WERI-Rb-1 (cell line): ENCODE results near the gene TRPC5OS.
A peak's percentile ranks its signal among the peaks of the same experiment; 100 is the strongest.

Experiments used
- DNase-seq: peaks from one replicate; pipeline ENCODE4 v3.0.0-alpha.2; 2020
- H3K27ac ChIP-seq: fragments of 250-450 bp; sonication (Bioruptor Pico); 2 replicates; pipeline ENCODE4 v1.5.1; 2020; ENCODE audit warnings: mild to moderate bottlenecking, moderate library complexity
- H3K27me3 ChIP-seq: fragments of 250-450 bp; sonication (Bioruptor Pico); 2 replicates; pipeline ENCODE4 v1.5.1; 2021; ENCODE audit warnings: mild to moderate bottlenecking, low read depth, moderate library complexity; ENCODE audit not compliant: insufficient read depth, severe bottlenecking
- H3K36me3 ChIP-seq: fragments of 250-450 bp; sonication (Bioruptor Pico); 2 replicates; pipeline ENCODE4 v1.5.1; 2020; ENCODE audit warnings: mild to moderate bottlenecking, moderate library complexity
- H3K4me3 ChIP-seq: 2 replicates; pipeline ENCODE4 v1.5.1; 2011; ENCODE audit warnings: low read depth, mild to moderate bottlenecking, control low read depth, low read length
- H3K9me3 ChIP-seq: fragments of 250-450 bp; sonication (Bioruptor Pico); 2 replicates; pipeline ENCODE4 v1.5.1; 2021; ENCODE audit warnings: mild to moderate bottlenecking, moderate library complexity; ENCODE audit not compliant: severe bottlenecking
- TF ChIP-seq, protein P1 (sequence below): IDR thresholded peaks from 2 replicates; pipeline ENCODE4 v1.5.1; 2011; ENCODE audit warnings: low read depth, mild to moderate bottlenecking, control low read depth, inconsistent platforms, low read length

Gene TRPC5OS

DNA sequence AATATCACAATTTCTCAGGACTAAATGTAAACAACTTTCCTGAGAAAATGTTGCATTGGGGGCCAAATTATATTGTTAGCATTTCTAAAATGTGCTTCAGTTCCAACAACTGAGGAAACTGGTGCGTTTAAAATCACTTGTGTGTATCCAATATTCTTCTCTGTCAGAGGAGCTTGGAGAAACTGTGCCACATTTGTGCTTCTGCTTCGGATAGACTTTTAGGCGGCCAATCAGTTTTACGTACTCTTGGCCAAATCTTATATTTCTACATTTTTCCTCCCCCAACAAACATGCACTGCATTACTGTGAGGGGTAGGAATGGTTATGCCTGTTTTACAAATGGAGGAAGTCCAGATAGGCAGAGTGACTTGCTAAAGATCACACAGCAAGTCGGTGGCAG lies 27.4 kb upstream of the TRPC5OS start:
- TF ChIP-seq, protein P1, sequence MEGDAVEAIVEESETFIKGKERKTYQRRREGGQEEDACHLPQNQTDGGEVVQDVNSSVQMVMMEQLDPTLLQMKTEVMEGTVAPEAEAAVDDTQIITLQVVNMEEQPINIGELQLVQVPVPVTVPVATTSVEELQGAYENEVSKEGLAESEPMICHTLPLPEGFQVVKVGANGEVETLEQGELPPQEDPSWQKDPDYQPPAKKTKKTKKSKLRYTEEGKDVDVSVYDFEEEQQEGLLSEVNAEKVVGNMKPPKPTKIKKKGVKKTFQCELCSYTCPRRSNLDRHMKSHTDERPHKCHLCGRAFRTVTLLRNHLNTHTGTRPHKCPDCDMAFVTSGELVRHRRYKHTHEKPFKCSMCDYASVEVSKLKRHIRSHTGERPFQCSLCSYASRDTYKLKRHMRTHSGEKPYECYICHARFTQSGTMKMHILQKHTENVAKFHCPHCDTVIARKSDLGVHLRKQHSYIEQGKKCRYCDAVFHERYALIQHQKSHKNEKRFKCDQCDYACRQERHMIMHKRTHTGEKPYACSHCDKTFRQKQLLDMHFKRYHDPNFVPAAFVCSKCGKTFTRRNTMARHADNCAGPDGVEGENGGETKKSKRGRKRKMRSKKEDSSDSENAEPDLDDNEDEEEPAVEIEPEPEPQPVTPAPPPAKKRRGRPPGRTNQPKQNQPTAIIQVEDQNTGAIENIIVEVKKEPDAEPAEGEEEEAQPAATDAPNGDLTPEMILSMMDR = no peak
- H3K9me3 ChIP-seq = no peaks in the 10 kb centered on the region

GRCh38 chrX:111850975-111851374 lies 25.0 kb upstream of the TRPC5OS start:
- Histone ChIP-seq H3K27ac (no peak overlapping the region), H3K4me3 (no peak overlapping the region), H3K36me3 (no peaks in the 10 kb centered on the region), H3K9me3 (no peaks in the 10 kb centered on the region), H3K27me3 (peaks cover 6% of the 10 kb centered on the region)
- TF ChIP-seq, protein P1 = no peak
- no peak for DNase-seq

More for the DNA sequence above, 27.4 kb upstream of the TRPC5OS start:
- no peak overlapping the region for H3K4me3 ChIP-seq
- H3K36me3 ChIP-seq = no peaks in the 10 kb centered on the region
- no peak for DNase-seq
- no peaks in the 10 kb centered on the region for H3K27me3 ChIP-seq
- no peak overlapping the region for H3K27ac ChIP-seq

GRCh38 chrX:111854556-111855490 lies 21.2 kb upstream of the TRPC5OS start:
- TF ChIP-seq, protein P1 = no peak
- Histone ChIP-seq H3K9me3 (no peaks in the 10 kb centered on the region), H3K36me3 (no peaks in the 10 kb centered on the region), H3K4me3 (no peak overlapping the region), H3K27ac (no peak overlapping the region), H3K27me3 (peaks cover 6% of the 10 kb centered on the region)
- peak; percentile 27 for DNase-seq

- no peak overlapping the region for H3K27ac ChIP-seq
- no peaks in the 10 kb centered on the region for H3K9me3 ChIP-seq
- H3K4me3 ChIP-seq = no peak overlapping the region
- TF ChIP-seq, protein P1 = no peak
- H3K27me3 ChIP-seq = peaks cover 6% of the 10 kb centered on the region
- no peaks in the 10 kb centered on the region for H3K36me3 ChIP-seq
- no peak for DNase-seq
Observed at GRCh38 chrX:111857534-111858060, 18.4 kb upstream of the TRPC5OS start.

DNA sequence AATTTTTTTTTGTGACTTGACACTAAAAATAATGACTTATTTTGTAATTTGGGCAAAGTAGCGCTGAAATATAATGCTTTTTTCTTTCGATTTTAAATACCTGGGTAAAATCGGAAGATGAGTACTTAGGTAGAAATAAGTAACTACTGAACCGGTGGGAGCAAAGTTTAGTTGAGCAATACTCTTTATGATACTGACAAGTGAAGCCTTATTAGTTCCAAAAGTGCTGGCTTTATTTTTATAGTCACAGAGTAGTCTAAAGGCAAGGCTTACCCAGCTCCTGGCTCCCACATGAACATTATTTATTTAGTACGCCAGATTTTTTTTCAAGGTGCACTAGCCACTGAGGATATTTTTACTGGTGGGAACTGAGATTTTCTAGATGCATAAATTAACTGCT lies 14.4 kb upstream of the TRPC5OS start:
- DNase-seq = no peak
- Histone ChIP-seq H3K9me3 (no peaks in the 10 kb centered on the region), H3K27ac (no peak overlapping the region), H3K4me3 (no peak overlapping the region), H3K36me3 (no peaks in the 10 kb centered on the region), H3K27me3 (peaks cover 3% of the 10 kb centered on the region)
- TF ChIP-seq, protein P1 = no peak
